IPS-NIHi7 (cell line): Measurements from ENCODE around the gene AFF4.

ENCODE experiments used
- DNase-seq: peaks from one replicate; pipeline ENCODE4 v3.0.0; 2012; ENCODE audit warnings: mixed read lengths; ENCODE audit errors: extremely low spot score

AFF4 gene

GRCh38 chr5:132854301-132854700 lies 109.1 kb downstream of the AFF4 start:
- DNase-seq = no peak

GRCh38 chr5:132853790-132854189 lies 109.6 kb downstream of the AFF4 start:
- DNase-seq = no peak

- no peak for DNase-seq
Observed at GRCh38 chr5:132853323-132853722, 110.1 kb downstream of the AFF4 start.

GRCh38 chr5:132850066-132850465 lies 113.4 kb downstream of the AFF4 start:
- DNase-seq = no peak

GRCh38 chr5:132849347-132849746 lies 114.1 kb downstream of the AFF4 start:
- DNase-seq = no peak

- no peak for DNase-seq
Observed at GRCh38 chr5:132848270-132848669, 115.2 kb downstream of the AFF4 start.

GRCh38 chr5:132841305-132841704 lies 122.1 kb downstream of the AFF4 start:
- no peak for DNase-seq

- no peak for DNase-seq
Observed at GRCh38 chr5:132840896-132841295, 122.5 kb downstream of the AFF4 start.

- no peak for DNase-seq
Observed at GRCh38 chr5:132840313-132840712, 123.1 kb downstream of the AFF4 start.

- DNase-seq = no peak
Observed at GRCh38 chr5:132839426-132840301, 123.8 kb downstream of the AFF4 start.

GRCh38 chr5:132838516-132839282 lies 124.7 kb downstream of the AFF4 start:
- DNase-seq = no peak

- DNase-seq = no peak
Observed at GRCh38 chr5:132837868-132838267, 125.6 kb downstream of the AFF4 start.

GRCh38 chr5:132836852-132837251 lies 126.6 kb downstream of the AFF4 start:
- no peak for DNase-seq

GRCh38 chr5:132834057-132834456 lies 129.4 kb downstream of the AFF4 start:
- DNase-seq = no peak

GRCh38 chr5:132832612-132833011 lies 130.8 kb downstream of the AFF4 start:
- DNase-seq = no peak

GRCh38 chr5:132831095-132831860 lies 132.2 kb downstream of the AFF4 start:
- no peak for DNase-seq

GRCh38 chr5:132830436-132831094 lies 132.9 kb downstream of the AFF4 start, which contains the start of gene SHROOM1:
TSS of gene SHROOM1 (minus strand) at chr5:132830647. CDS start at chr5:132826140, 4,507 bp downstream.
- peak; percentile 81 for DNase-seq

- DNase-seq = peak; percentile 79
Observed at GRCh38 chr5:132829742-132830435, 133.5 kb downstream of the AFF4 start.

GRCh38 chr5:132828846-132829494 lies 134.5 kb downstream of the AFF4 start:
- DNase-seq = no peak

GRCh38 chr5:132827943-132828673 lies 135.3 kb downstream of the AFF4 start:
- DNase-seq = no peak
